Thoracic aorta endothelial cell (primary cell): ENCODE measurements around the gene PEBP1. TPM values are rescaled to one million over a fixed set of nuclear protein-coding genes. Genes with fewer than 3 reads are reported as not detected.

Experiments
- total RNA-seq: library from RNA; depleted of rRNA; stranded (reverse); fragments of >200 nt; gene quantifications from 2 replicates; pipeline ENCODE4 v1.2.3, GENCODE V29; 2012

Gene PEBP1
- 138 and 163 TPM in 2 replicates for total RNA-seq

DNA sequence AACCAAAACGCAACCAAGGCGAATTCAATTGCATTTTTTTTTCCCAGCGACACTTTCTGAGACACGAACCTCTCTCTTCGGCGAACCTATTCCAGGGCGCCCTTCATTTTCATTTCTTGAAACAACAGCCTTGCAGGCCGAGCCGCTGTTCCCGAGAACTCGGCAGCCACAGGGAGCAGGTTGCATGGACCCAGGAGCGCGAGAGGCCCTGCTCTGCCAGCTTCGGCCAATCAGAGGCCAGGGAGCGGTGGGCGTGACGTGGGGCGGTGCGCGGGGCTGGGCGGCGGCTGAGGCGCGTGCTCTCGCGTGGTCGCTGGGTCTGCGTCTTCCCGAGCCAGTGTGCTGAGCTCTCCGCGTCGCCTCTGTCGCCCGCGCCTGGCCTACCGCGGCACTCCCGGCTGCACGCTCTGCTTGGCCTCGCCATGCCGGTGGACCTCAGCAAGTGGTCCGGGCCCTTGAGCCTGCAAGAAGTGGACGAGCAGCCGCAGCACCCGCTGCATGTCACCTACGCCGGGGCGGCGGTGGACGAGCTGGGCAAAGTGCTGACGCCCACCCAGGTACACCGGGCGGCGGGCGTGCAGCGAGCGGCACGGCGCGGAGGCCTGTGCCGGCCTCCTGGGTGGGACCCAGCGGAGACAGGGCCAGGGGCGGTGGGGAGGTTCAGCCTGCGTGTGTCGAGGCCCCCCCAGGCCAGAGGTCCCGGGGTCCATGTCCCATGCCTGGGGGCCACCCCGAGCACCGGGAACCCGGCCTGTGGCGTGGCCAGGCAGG lies at the start of gene PEBP1:
Gene PEBP1, plus strand, starts transcription at position 337 of the 771 bp plus-strand sequence. Its CDS starts 86 bp downstream, at position 423.

GRCh38 chr12:118103601-118104382 lies 32.1 kb upstream of the PEBP1 start, which contains the start of gene VSIG10:
Gene VSIG10 (minus strand): TSS chr12:118104011. CDS start chr12:118103671, 340 bp downstream.

Other genes starting within 250 kb of the PEBP1 start
- 1.6 and 1.7 TPM in 2 replicates for gene KSR2, start 167.1 kb upstream of the PEBP1 start, total RNA-seq
- 32.6 and 41.6 TPM in 2 replicates for gene RFC5, start 119.4 kb upstream of the PEBP1 start, total RNA-seq
- gene WSB2, start 74.9 kb upstream of the PEBP1 start, total RNA-seq, result 80.0 and 98.3 TPM in 2 replicates
- gene VSIG10, start 32.1 kb upstream of the PEBP1 start, total RNA-seq, result 32.2 and 41.9 TPM in 2 replicates
- gene TAOK3, start 236.8 kb downstream of the PEBP1 start, total RNA-seq, result 56.2 and 65.2 TPM in 2 replicates
- 36.0 TPM in 2 replicates for gene SUDS3, start 240.4 kb downstream of the PEBP1 start, total RNA-seq